HCT116 (cell line): ENCODE data around the gene CORO6. TPM values are rescaled to one million over a fixed set of nuclear protein-coding genes. Genes with fewer than 3 reads are reported as not detected.

Experiments
- ATF3 ChIP-seq: IDR thresholded peaks from 2 replicates; pipeline ENCODE4 v1.6.1; 2012
- EGR1 ChIP-seq: IDR thresholded peaks from 2 replicates; pipeline ENCODE4 v1.6.1; 2012; ENCODE audit warnings: low read depth
- ELF1 ChIP-seq: IDR thresholded peaks from 2 replicates; pipeline ENCODE4 v1.6.1; 2012; ENCODE audit warnings: low read depth, borderline replicate concordance
- EZH2 ChIP-seq: fragments of 200-600 bp; sonication (generic); IDR thresholded peaks from 2 replicates; pipeline ENCODE4 v1.6.1; 2017; ENCODE audit warnings: antibody characterized with exemption, mixed run types
- EZH2phosphoT487 ChIP-seq: fragments of 200-600 bp; IDR thresholded peaks from 2 replicates; pipeline ENCODE4 v1.6.1; 2018; ENCODE audit warnings: antibody characterized with exemption, borderline replicate concordance
- MAX ChIP-seq: IDR thresholded peaks from 2 replicates; pipeline ENCODE4 v1.6.1; 2012
- POLR2AphosphoS5 ChIP-seq: IDR thresholded peaks from 2 replicates; pipeline ENCODE4 v1.6.1; 2011; ENCODE audit warnings: mild to moderate bottlenecking, low read depth, low read length, moderate library complexity
- REST ChIP-seq: IDR thresholded peaks from 2 replicates; pipeline ENCODE4 v1.6.1; 2012; ENCODE audit warnings: low read depth
- SRF ChIP-seq: IDR thresholded peaks from 2 replicates; pipeline ENCODE4 v1.6.1; 2012; ENCODE audit warnings: low read depth
- ZBTB33 ChIP-seq: IDR thresholded peaks from 2 replicates; pipeline ENCODE4 v1.6.1; 2011; ENCODE audit warnings: mild to moderate bottlenecking, low read length, moderate library complexity; ENCODE audit not compliant: insufficient replicate concordance; ENCODE audit errors: extremely low read depth
- ZFX ChIP-seq: fragments of 450-650 bp; IDR thresholded peaks from 2 replicates; pipeline ENCODE4 v1.6.1; 2017
- total RNA-seq: library from RNA; stranded (reverse); gene quantifications from one replicate; pipeline ENCODE4 v1.2.1, GENCODE V29; 2021; ENCODE audit not compliant: unreplicated experiment

Gene CORO6
- total RNA-seq, 1 experiment from 2014 or later: 8.7 TPM

GRCh38 chr17:29591737-29592608 is 30.7 kb downstream of the CORO6 start (continued):
- TF ChIP-seq REST (no peak), EZH2phosphoT487 (no peak), ELF1 (no peak), ZBTB33 (no peak), ATF3 (no peak), MAX (peak; percentile 46), SRF (no peak), ZFX (no peak), EGR1 (no peak), EZH2 (no peak), POLR2AphosphoS5 (peak; percentile 53)
